Naive B cell (primary cell): Measurements from ENCODE around the gene UBR1. TPM values are rescaled to one million over a fixed set of nuclear protein-coding genes. Genes with fewer than 3 reads are reported as not detected.
"Not testable (repeated sequence)": the region's sequence is repeated elsewhere in the genome, so short reads cannot be mapped to it uniquely, and the experiment has no call there.

ENCODE experiments used
- ATAC-seq, 2 donors: fragments of 150-1000 bp; cut with Tn5 transposase; 2 replicates each; pipeline ENCODE4 v1.10.0; 2021; ENCODE audit warnings: low read depth in 2 of 2, mild to moderate bottlenecking in 2 of 2, moderate library complexity in 2 of 2
- DNase-seq: peaks from one replicate; pipeline ENCODE4 v3.0.0; 2022
- H3K27ac Mint-ChIP-seq, 6 donors: one replicate each; pipeline ENCODE4 v1.8.0; 2020 to 2022; ENCODE audit warnings: mild to moderate bottlenecking in 6 of 6, mixed read lengths in 6 of 6, moderate library complexity in 5 of 6, inconsistent platforms in 2 of 6
- H3K27me3 Mint-ChIP-seq, 3 donors: one replicate each; pipeline ENCODE4 v1.8.0; 2021 to 2022; ENCODE audit warnings: mixed read lengths in 3 of 3, mild to moderate bottlenecking in 1 of 3
- H3K36me3 Mint-ChIP-seq, 2 donors: one replicate each; pipeline ENCODE4 v1.8.0; 2020 to 2022; ENCODE audit warnings: mixed read lengths in 2 of 2, inconsistent platforms in 1 of 2, mild to moderate bottlenecking in 1 of 2
- H3K4me1 Mint-ChIP-seq, 3 donors: one replicate each; pipeline ENCODE4 v1.8.0; 2020 to 2022; ENCODE audit warnings: mixed read lengths in 3 of 3, inconsistent platforms in 1 of 3, mild to moderate bottlenecking in 1 of 3, moderate library complexity in 1 of 3
- H3K4me3 Mint-ChIP-seq, 8 donors: one replicate each; pipeline ENCODE4 v1.8.0; 2020 to 2022; ENCODE audit warnings: mild to moderate bottlenecking in 8 of 8, mixed read lengths in 8 of 8, moderate library complexity in 8 of 8, inconsistent platforms in 2 of 8
- H3K9me3 Mint-ChIP-seq, 7 donors: one replicate each; pipeline ENCODE4 v1.8.0; 2020 to 2022; ENCODE audit warnings: mixed read lengths in 7 of 7, mild to moderate bottlenecking in 5 of 7, inconsistent platforms in 2 of 7, moderate library complexity in 1 of 7
- polyA plus RNA-seq, 6 donors: library from polyadenylated mRNA; unstranded; fragments of 300-500 nt; fragmentation: Illumina TruSeq; gene quantifications; one replicate each; pipeline ENCODE4 v1.2.3, GENCODE V29; 2021; ENCODE audit warnings: low read depth in 6 of 6

Gene UBR1
- polyA plus RNA-seq, 6 donors from 2014 or later = 16.7 to 32.8 (median 20.5) TPM

DNA sequence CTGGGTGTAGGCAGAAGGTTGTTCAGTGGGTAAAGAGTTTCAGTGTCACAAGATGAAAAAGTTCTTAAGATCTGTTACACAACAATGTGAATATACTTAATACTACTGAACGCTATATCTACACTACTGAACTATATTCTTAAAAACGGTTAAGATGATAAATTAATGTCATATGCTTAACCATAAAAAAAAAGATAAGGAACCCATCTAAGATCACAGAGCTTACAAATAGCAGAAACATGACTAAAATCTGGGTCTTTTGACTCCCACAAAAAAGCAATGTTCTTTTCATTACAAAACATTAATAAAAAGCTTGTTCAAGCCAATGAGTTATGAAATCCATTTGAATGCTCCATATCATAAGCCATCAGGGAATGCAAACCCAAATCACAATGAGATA, 34.4 kb downstream of the UBR1 start:
- no peak for DNase-seq
- H3K4me3 Mint-ChIP-seq = no peak overlapping the region
- no peak overlapping the region for H3K27ac Mint-ChIP-seq
- H3K4me1 Mint-ChIP-seq = no peaks in the 10 kb centered on the region
- no peaks in the 10 kb centered on the region for H3K9me3 Mint-ChIP-seq
- ATAC-seq = no peak
- H3K27me3 Mint-ChIP-seq = no peaks in the 10 kb centered on the region
- peaks cover 15 to 16% of the 10 kb centered on the region in 2 donors for H3K36me3 Mint-ChIP-seq

DNA sequence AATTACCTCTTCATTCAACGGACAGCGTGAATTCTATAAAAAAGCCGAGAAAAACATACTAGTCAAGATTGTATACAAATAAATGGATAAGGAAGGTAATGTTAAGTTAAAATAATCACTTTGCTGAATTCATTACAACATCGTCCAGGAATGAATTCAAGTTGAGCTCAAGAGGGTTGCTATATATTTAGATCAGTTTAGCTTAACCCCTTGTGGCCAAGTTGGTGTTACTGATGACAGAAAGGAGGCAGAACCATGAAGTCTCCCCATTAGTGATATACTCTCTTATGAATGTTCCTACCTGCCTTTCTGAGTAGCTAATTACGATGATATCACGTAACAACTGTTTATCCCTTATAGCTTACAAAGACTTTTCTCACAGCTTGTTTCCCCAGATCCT, 34.9 kb downstream of the UBR1 start:
- Mint-ChIP-seq H3K27me3 (no peaks in the 10 kb centered on the region), H3K36me3 (peaks cover 15 to 17% of the 10 kb centered on the region in 2 donors), H3K27ac (no peak overlapping the region), H3K4me3 (no peak overlapping the region), H3K9me3 (no peaks in the 10 kb centered on the region), H3K4me1 (no peaks in the 10 kb centered on the region)
- ATAC-seq (no peak), DNase-seq (no peak)

DNA sequence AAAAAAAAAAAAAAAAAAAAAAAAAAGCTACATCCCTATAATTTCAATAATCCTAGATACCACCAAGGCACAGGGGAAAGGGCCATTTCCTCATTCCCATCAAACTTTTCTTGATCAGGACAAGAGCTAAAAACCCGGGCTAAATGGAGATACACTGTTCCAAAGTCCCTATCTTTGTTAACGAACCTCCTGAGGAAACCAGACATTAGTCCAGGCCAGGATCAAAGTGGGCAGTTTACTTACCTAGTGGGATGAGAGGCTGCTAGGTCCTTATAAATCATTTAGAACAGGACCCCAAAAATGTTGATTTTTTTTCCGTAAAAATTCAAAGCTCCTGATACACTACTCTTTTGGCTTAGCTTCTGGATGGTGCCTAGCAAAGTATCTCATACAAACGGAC, 35.6 kb downstream of the UBR1 start:
- Mint-ChIP-seq H3K27me3 (no peaks in the 10 kb centered on the region), H3K4me3 (no peak overlapping the region), H3K27ac (peak overlapping the region in 1 of 6 donors; percentile 52), H3K36me3 (peaks cover 20 to 24% of the 10 kb centered on the region in 2 donors), H3K4me1 (peaks cover 0 to 4% (median 0%) of the 10 kb centered on the region in 3 donors), H3K9me3 (no peaks in the 10 kb centered on the region)
- DNase-seq (no peak), ATAC-seq (no peak)

DNA sequence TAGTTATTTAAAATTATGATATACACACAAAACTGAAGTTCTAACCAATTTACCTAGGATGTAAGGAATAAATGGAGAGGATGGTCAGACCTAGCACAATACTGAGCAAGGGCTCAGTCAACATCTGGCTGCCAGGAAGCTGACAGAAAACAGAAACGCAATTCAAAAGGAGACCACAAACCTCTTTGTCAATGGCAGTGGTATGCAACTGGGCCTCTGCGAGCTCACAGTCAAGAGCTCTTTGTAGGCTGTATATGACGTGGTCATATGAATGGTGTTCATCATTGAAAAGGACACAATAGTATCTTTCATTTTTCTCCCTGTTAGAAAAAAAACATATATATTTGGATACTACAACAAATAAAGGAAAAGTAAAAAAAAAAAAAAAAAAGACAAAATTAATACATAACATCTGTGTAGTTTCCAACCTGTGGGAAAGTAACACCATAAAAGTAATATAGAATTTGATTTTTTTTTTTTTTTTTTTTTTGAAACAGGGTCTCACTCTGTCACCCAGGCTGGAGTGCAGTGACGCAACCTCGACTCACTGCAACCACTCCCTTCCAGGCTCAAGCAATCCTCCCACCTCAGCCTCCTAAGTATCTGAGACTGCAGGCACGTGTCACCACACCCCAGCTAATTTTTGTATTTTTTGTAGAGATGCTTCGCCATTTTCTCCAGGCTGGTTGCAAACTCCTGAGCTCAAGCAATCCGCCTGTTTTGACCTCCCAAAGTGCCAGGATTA, 37.9 kb downstream of the UBR1 start:
- H3K27ac Mint-ChIP-seq = peak overlapping the region in 2 of 6 donors; percentile 51 to 53
- no peak overlapping the region for H3K4me3 Mint-ChIP-seq
- H3K27me3 Mint-ChIP-seq = no peaks in the 10 kb centered on the region
- ATAC-seq (no peak), DNase-seq (no peak)
- H3K9me3 Mint-ChIP-seq = no peaks in the 10 kb centered on the region
- H3K36me3 Mint-ChIP-seq = peaks cover 13 to 20% of the 10 kb centered on the region in 2 donors
- peaks cover 0 to 5% (median 0%) of the 10 kb centered on the region in 3 donors for H3K4me1 Mint-ChIP-seq

DNA sequence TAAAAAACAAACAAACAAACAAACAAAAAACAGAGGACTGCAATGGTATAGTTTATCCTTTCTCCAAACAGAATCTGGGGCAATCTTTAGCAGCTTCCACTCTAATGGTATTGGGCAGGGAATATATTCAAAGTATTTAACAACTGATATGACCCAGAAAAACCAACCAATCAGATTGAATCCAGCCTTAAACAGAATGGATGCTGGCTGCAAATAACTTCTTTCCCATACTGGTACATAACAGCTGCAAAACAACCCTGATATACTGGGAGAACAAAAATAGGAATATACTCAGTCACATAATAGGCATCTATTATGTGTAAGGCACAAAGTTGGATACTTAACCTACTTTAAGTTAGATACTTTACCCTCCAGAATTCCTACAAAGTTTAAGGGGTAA, 49.1 kb downstream of the UBR1 start:
- no peak for DNase-seq
- Mint-ChIP-seq H3K4me3 (no peak overlapping the region), H3K9me3 (no peaks in the 10 kb centered on the region), H3K4me1 (no peaks in the 10 kb centered on the region), H3K36me3 (peaks cover 19 to 31% of the 10 kb centered on the region in 2 donors), H3K27ac (peak overlapping the region in 3 of 6 donors; percentile 6 to 51 (median 38)), H3K27me3 (no peaks in the 10 kb centered on the region)
- no peak for ATAC-seq

DNA sequence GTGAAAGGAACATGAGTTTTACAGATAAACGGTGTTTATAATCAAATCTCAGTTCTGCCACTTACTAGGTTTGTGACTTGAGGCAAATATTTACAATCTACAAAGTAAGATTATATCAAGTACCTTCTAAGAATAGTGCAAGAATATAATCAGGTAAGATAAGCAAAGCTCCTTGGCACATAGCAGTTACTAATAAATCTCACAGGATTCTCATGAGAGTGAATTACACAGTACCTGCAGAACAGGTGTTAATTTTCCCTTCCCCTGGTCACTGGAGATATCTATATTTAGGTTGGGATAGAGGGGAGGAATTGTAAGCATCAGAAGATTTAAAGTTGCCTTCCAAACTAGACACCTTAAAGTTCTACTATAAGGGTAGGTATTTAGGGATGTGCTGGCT, 53.0 kb downstream of the UBR1 start:
- H3K4me3 Mint-ChIP-seq = no peak overlapping the region
- no peak for DNase-seq
- no peaks in the 10 kb centered on the region for H3K27me3 Mint-ChIP-seq
- no peaks in the 10 kb centered on the region for H3K9me3 Mint-ChIP-seq
- peak overlapping the region in 3 of 6 donors; percentile 11 to 49 (median 36) for H3K27ac Mint-ChIP-seq
- no peak for ATAC-seq
- peaks cover 0 to 20% of the 10 kb centered on the region in 2 donors for H3K36me3 Mint-ChIP-seq
- no peaks in the 10 kb centered on the region for H3K4me1 Mint-ChIP-seq

DNA sequence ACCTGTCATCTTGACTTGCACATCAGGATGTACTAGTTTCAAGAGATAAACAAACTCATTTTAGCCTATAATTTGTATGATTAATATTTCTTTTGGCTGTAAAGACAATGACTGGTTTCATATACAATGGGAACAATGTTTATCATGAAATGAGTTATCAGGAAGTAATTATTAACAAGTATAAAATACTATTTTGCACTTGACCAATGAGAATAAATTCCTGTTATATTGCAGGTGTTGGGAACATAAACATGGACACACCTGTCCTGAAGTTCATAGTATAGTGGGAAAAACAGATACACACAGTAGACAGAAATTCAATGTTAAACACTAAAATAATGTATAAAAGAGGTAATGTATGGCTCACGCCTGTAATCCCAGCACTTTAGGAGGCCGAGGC, 56.9 kb downstream of the UBR1 start:
- H3K27ac Mint-ChIP-seq = no peak overlapping the region
- H3K9me3 Mint-ChIP-seq = no peaks in the 10 kb centered on the region
- H3K36me3 Mint-ChIP-seq = peaks cover 23 to 33% of the 10 kb centered on the region in 2 donors
- H3K4me3 Mint-ChIP-seq = no peak overlapping the region
- no peak for ATAC-seq
- no peaks in the 10 kb centered on the region for H3K27me3 Mint-ChIP-seq
- no peak for DNase-seq
- H3K4me1 Mint-ChIP-seq = no peaks in the 10 kb centered on the region

DNA sequence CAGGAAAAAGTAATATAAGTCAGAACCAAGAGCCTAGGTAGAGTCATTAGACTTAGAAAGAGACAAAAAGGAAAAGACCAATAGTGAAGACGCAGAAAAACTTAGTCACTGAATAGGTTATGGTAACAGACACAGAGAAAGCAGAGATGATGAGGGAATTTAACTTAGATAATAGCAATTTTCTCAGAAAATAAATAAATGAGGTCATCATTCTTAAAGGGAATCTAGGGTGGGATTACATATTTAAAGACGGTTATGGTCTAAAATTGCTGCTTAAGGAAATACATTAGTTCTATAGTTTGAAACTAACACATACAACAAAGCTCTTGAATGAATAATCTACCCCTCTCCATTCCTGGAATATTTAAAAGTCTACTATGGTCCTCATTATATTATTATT, 59.4 kb downstream of the UBR1 start:
- Mint-ChIP-seq H3K9me3 (peaks cover 0 to 3% (median 0%) of the 10 kb centered on the region in 7 donors), H3K36me3 (peaks cover 31 to 39% of the 10 kb centered on the region in 2 donors), H3K4me3 (no peak overlapping the region), H3K27ac (peak overlapping the region in 2 of 6 donors; percentile 47 to 56), H3K4me1 (no peaks in the 10 kb centered on the region), H3K27me3 (no peaks in the 10 kb centered on the region)
- DNase-seq (no peak), ATAC-seq (no peak)

DNA sequence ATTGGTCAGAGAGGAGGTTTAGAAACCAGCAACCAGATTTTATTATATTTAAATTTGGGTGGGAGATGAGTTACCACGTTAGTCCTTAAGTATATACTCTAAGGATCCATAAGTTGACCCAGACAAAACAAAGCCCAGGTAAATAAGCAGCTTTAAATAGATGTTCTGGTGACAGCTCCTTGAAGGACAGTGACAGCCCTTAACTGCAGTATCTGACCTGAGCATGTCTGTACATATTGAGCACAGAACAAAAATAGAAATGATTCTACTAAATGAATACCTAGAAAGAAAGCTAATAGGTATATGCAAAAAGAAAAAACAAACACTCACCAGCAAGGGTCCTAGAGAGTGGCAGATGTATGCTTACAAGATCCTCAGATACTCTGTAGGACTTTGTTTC, 63.0 kb downstream of the UBR1 start:
- H3K36me3 Mint-ChIP-seq = peaks cover 39 to 44% of the 10 kb centered on the region in 2 donors

DNA sequence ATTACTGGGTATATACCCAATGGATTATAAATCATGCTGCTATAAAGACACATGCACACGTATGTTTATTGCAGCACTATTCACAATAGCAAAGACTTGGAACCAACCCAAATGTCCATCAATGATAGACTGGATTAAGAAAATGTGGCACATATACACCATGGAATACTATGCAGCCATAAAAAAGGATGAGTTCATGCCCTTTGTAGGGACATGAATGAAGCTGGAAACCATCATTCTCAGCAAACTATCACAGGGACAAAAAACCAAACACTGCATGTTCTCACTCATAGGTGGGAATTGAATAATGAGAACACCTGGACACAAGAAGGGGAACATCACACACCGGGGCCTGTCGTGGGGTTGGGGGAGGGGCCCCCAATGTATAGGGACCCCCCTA, 64.8 kb downstream of the UBR1 start:
- not testable (repeated sequence) for ATAC-seq, H3K27me3 Mint-ChIP-seq, H3K4me1 Mint-ChIP-seq, DNase-seq, H3K9me3 Mint-ChIP-seq
- Mint-ChIP-seq H3K36me3 (peaks cover 38% of the 10 kb centered on the region in 2 donors), H3K4me3 (peak overlapping the region in 1 of 8 donors; percentile 29), H3K27ac (peak overlapping the region in 1 of 6 donors; percentile 52)

More for the DNA sequence above, 63.0 kb downstream of the UBR1 start:
- peaks cover 0 to 4% (median 0%) of the 10 kb centered on the region in 7 donors for H3K9me3 Mint-ChIP-seq
- DNase-seq (no peak), ATAC-seq (no peak)
- H3K4me1 Mint-ChIP-seq = peaks cover 0 to 6% (median 0%) of the 10 kb centered on the region in 3 donors
- no peak overlapping the region for H3K4me3 Mint-ChIP-seq
- no peaks in the 10 kb centered on the region for H3K27me3 Mint-ChIP-seq
- no peak overlapping the region for H3K27ac Mint-ChIP-seq

DNA sequence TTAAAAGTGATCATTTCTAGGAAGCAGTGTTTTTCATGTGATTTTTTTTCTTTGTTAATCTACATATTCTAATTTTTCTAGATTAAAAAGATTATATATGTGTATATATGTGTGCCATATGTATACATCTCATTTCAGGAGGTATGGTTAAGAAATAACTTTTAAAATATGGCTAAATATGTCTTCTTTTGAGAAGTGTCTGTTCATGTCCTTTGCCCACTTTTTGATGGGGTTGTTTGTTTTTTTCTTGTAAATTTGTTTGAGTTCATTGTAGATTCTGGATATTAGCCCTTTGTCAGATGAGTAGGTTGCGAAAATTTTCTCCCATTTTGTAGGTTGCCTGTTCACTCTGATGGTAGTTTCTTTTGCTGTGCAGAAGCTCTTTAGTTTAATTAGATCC, 70.6 kb downstream of the UBR1 start:
- H3K36me3 Mint-ChIP-seq = peaks cover 0 to 12% of the 10 kb centered on the region in 2 donors
- not testable (repeated sequence) for H3K27me3 Mint-ChIP-seq, H3K4me1 Mint-ChIP-seq, H3K27ac Mint-ChIP-seq, DNase-seq, H3K9me3 Mint-ChIP-seq, ATAC-seq, H3K4me3 Mint-ChIP-seq

DNA sequence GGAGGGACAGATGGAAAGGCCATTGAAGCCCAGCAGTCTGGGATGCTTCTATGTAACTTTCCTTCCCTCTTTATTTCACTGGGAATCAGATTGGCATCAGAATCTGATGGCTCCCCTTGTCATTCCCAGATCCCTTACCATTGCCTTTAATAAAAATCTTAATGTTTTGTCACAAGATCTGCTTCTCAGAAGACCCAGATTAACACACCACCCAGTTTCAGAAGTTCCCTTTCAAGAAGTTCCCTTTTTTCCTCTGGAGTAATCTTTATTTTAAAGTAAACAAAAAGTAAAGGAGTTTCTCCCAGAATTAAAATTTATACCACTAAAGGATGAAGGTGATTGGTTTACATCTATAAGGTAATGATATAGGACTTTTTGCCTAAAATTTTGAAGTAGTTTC, 76.4 kb downstream of the UBR1 start:
- Mint-ChIP-seq H3K4me3 (no peak overlapping the region), H3K9me3 (no peaks in the 10 kb centered on the region), H3K27ac (peak overlapping the region in 1 of 6 donors; percentile 72), H3K36me3 (peaks cover 0 to 17% of the 10 kb centered on the region in 2 donors), H3K27me3 (no peaks in the 10 kb centered on the region), H3K4me1 (no peaks in the 10 kb centered on the region)
- ATAC-seq (no peak), DNase-seq (no peak)

DNA sequence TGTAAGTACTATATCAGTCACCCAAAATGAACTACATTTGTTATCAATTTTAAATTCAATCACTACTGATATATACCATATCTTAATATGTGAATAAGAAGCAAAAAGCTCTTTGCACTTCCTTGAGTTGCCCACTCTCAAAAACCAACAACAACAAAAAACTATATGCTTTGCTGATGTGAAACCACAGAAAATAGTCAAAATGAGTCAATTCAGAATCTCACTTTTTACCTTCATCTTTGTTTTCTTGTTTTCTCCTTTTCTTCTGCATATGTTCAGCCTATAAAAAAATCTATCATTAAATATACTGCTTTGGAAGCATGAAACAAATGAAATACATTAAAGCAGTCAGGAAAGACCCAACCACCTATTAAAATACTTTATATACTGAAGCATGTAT, 80.7 kb downstream of the UBR1 start:
- H3K27ac Mint-ChIP-seq = peak overlapping the region in 1 of 6 donors; percentile 47
- H3K4me1 Mint-ChIP-seq = no peaks in the 10 kb centered on the region
- no peaks in the 10 kb centered on the region for H3K9me3 Mint-ChIP-seq
- DNase-seq = no peak
- no peaks in the 10 kb centered on the region for H3K27me3 Mint-ChIP-seq
- ATAC-seq = no peak
- H3K4me3 Mint-ChIP-seq = no peak overlapping the region
- peaks cover 15 to 30% of the 10 kb centered on the region in 2 donors for H3K36me3 Mint-ChIP-seq

DNA sequence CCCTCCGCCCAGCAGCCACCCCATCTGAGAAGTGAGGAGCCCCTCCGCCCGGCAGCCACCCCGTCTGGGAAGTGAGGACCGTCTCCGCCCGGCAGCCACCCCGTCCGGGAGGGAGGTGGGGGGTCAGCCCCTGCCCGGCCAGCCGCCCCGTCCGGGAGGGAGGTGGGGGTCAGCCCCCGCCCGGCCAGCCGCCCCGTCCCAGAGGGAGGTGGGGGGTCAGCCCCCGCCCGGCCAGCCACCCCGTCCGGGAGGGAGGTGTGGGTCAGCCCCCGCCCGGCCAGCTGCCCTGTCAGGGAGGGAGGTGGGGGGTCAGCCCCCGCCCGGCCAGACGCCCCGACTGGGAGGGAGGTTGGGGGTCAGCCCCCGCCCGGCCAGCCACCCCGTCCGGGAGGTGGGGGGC, 91.2 kb downstream of the UBR1 start:
- not testable (repeated sequence) for ATAC-seq, H3K4me3 Mint-ChIP-seq, H3K9me3 Mint-ChIP-seq, H3K27me3 Mint-ChIP-seq, H3K4me1 Mint-ChIP-seq, H3K27ac Mint-ChIP-seq, DNase-seq
- H3K36me3 Mint-ChIP-seq = peaks cover 8 to 18% of the 10 kb centered on the region in 2 donors
